SK-N-SH (cell line): ENCODE results near the gene GCFC2. TPM values are rescaled to one million over a fixed set of nuclear protein-coding genes. Genes with fewer than 3 reads are reported as not detected.

Experiments
- CTCF ChIA-PET: fragments of 300-600, 350-600 bp; formaldehyde crosslinking; extraction: SDS; loops from one replicate; lab custom pipeline; 2021; lab: Yijun Ruan, JAX
- POLR2A ChIA-PET: fragments of 350-600 bp; sonication (Branson Sonifier 250); formaldehyde crosslinking; extraction: SDS; loops from one replicate; lab custom pipeline; 2020; ENCODE audit warnings: antibody characterized with exemption, inconsistent platforms; lab: Yijun Ruan, JAX
- DNase-seq: peaks from one replicate; pipeline ENCODE4 v3.0.0; 2012
- H2AFZ ChIP-seq: fragments of 200-600 bp; sonication (generic); 2 replicates; pipeline ENCODE4 v1.8.1; 2016; ENCODE audit warnings: antibody characterized with exemption, mild to moderate bottlenecking, low read depth
- H3F3A ChIP-seq: fragments of 200-600 bp; sonication (generic); replicated peaks from 2 replicates; pipeline ENCODE3; 2016; ENCODE audit warnings: antibody characterized with exemption, mild to moderate bottlenecking; ENCODE audit not compliant: insufficient read depth
- H3K27ac ChIP-seq, 2 experiments: fragments of 200-500 bp in 1 of 2; fragments of 200-600 bp in 1 of 2; sonication (Bioruptor generic) in 1 of 2; sonication (generic), shearing (Covaris generic) in 1 of 2; 2 replicates each; pipeline versions ENCODE4 v1.5.1 to v1.6.1; 2014 to 2016; ENCODE audit warnings: low read depth in 2 of 2, inconsistent platforms in 1 of 2, low read length in 1 of 2, mild to moderate bottlenecking in 1 of 2, mixed read lengths in 1 of 2
- H3K27me3 ChIP-seq: fragments of 200-600 bp; sonication (generic), shearing (Covaris generic); 2 replicates; pipeline ENCODE4 v1.6.1; 2016; ENCODE audit warnings: mixed run types; ENCODE audit not compliant: insufficient read depth
- H3K36me3 ChIP-seq, 2 experiments: fragments of 200-500 bp in 1 of 2; fragments of 200-600 bp in 1 of 2; sonication (Bioruptor generic) in 1 of 2; sonication (generic) in 1 of 2; replicated peaks in 1 of 2; 2 replicates each; pipeline versions ENCODE3 to v1.5.1; 2014 to 2016; ENCODE audit warnings: low read length in 1 of 2, mild to moderate bottlenecking in 1 of 2; ENCODE audit not compliant: insufficient read depth in 2 of 2, control insufficient read depth in 1 of 2
- H3K4me1 ChIP-seq, 2 experiments: fragments of 200-500 bp in 1 of 2; fragments of 200-600 bp in 1 of 2; sonication (Bioruptor generic) in 1 of 2; sonication (generic), shearing (Covaris generic) in 1 of 2; 2 replicates each; pipeline versions ENCODE4 v1.5.1 to v1.6.1; 2014 to 2016; ENCODE audit warnings: low read depth in 1 of 2, low read length in 1 of 2, mixed run types in 1 of 2; ENCODE audit not compliant: insufficient read depth in 2 of 2, control insufficient read depth in 1 of 2
- H3K4me2 ChIP-seq: fragments of 200-600 bp; sonication (generic), shearing (Covaris generic); 2 replicates; pipeline ENCODE4 v1.6.1; 2017; ENCODE audit warnings: mixed run types
- H3K4me3 ChIP-seq, 2 experiments: fragments of 200-500 bp in 1 of 2; fragments of 200-600 bp in 1 of 2; sonication (Bioruptor generic) in 1 of 2; sonication (generic), shearing (Covaris generic) in 1 of 2; 2 replicates each; pipeline versions ENCODE4 v1.5.1 to v1.8.1; 2014 to 2016; ENCODE audit warnings: low read depth in 2 of 2, inconsistent platforms in 1 of 2, low read length in 1 of 2, mild to moderate bottlenecking in 1 of 2, mixed read lengths in 1 of 2, moderate library complexity in 1 of 2
- H3K79me2 ChIP-seq: fragments of 200-600 bp; sonication (generic); 2 replicates; pipeline ENCODE4 v1.8.1; 2017; ENCODE audit warnings: mild to moderate bottlenecking; ENCODE audit not compliant: insufficient read depth
- H3K9ac ChIP-seq: fragments of 200-600 bp; sonication (generic); 2 replicates; pipeline ENCODE4 v1.6.1; 2017; ENCODE audit warnings: mixed run types
- H3K9me2 ChIP-seq: fragments of 200-600 bp; sonication (generic); 2 replicates; pipeline ENCODE4 v1.6.1; 2017; ENCODE audit warnings: mixed run types
- H3K9me3 ChIP-seq: fragments of 200-600 bp; sonication (generic); 2 replicates; pipeline ENCODE4 v1.6.1; 2017; ENCODE audit warnings: mixed run types, mild to moderate bottlenecking, moderate library complexity
- H4K20me1 ChIP-seq: fragments of 200-600 bp; sonication (generic); 2 replicates; pipeline ENCODE4 v1.6.1; 2017; ENCODE audit warnings: mild to moderate bottlenecking, mixed run types; ENCODE audit not compliant: insufficient read depth
- EP300 ChIP-seq, 2 experiments: IDR thresholded peaks; 2 replicates each; pipeline versions ENCODE4 v1.4.0 to v1.6.1; 2012; ENCODE audit warnings: borderline replicate concordance in 1 of 2, low read depth in 1 of 2, low read length in 1 of 2
- FOSL2 ChIP-seq: IDR thresholded peaks from 2 replicates; pipeline ENCODE4 v1.4.0; 2012; ENCODE audit warnings: low read depth, mild to moderate bottlenecking, moderate library complexity, borderline replicate concordance
- JUND ChIP-seq: IDR thresholded peaks from 2 replicates; pipeline ENCODE4 v1.4.0; 2012
- MXI1 ChIP-seq: IDR thresholded peaks from 2 replicates; pipeline ENCODE4 v1.6.1; 2012; ENCODE audit warnings: mild to moderate bottlenecking, low read depth, low read length, improper control_type of control experiment
- NFIC ChIP-seq: IDR thresholded peaks from 2 replicates; pipeline ENCODE4 v1.4.0; 2012; ENCODE audit warnings: borderline replicate concordance
- NRF1 ChIP-seq: IDR thresholded peaks from 2 replicates; pipeline ENCODE4 v1.6.1; 2012; ENCODE audit warnings: low read depth, mild to moderate bottlenecking, low read length
- RXRA ChIP-seq: IDR thresholded peaks from 2 replicates; pipeline ENCODE4 v1.4.0; 2012; ENCODE audit warnings: low read depth, mild to moderate bottlenecking, borderline replicate concordance
- WGBS: methylation state at CpG from one replicate; pipeline ENCODE4 v1.1.6; 2017; ENCODE audit warnings: low lambda C conversion rate; 5-methylcytosine and 5-hydroxymethylcytosine counted together
- polyA plus RNA-seq, 3 experiments: library from polyadenylated mRNA; depleted of rRNA; stranded (reverse); fragments of >200 nt; gene quantifications; 2 replicates each; pipeline ENCODE4 v1.2.3, GENCODE V29; 2012
- TF ChIP-seq, protein P1 (sequence below): IDR thresholded peaks from 2 replicates; pipeline ENCODE4 v1.6.1; 2012; ENCODE audit warnings: mild to moderate bottlenecking, low read depth, low read length, moderate library complexity
- TF ChIP-seq, protein P2 (sequence below): fragments of 150-350 bp; IDR thresholded peaks from 2 replicates; pipeline ENCODE4 v1.6.1; 2017; ENCODE audit warnings: antibody characterized with exemption, low read length, low read depth, borderline replicate concordance
- TF ChIP-seq, protein P3 (sequence below): IDR thresholded peaks from 2 replicates; pipeline ENCODE4; 2012

The GCFC2 gene
- polyA plus RNA-seq, 1 of the 3 experiments (the other 2 are of a cell fraction): 7.7 TPM

DNA sequence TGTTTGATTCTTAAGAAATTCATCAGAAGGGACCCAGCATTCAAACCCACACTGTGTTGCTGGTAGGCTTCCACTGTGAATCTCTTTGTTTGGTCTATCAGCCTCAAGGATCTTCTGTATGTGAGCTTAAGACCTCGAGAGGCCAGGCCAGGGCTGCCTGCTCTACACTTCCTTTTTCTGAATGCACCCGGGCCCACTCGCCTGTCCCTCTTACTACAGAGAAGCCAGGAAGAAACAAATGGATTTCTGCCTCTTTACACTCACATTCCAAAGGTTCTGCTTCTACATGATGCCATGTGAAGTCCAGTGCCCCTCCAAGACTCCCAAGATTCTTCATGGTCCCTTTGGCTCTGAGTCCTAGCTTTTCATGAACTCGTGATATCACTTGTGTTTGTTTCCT, 89.5 kb downstream of the GCFC2 start (continued):
- TF ChIP-seq, protein P1, sequence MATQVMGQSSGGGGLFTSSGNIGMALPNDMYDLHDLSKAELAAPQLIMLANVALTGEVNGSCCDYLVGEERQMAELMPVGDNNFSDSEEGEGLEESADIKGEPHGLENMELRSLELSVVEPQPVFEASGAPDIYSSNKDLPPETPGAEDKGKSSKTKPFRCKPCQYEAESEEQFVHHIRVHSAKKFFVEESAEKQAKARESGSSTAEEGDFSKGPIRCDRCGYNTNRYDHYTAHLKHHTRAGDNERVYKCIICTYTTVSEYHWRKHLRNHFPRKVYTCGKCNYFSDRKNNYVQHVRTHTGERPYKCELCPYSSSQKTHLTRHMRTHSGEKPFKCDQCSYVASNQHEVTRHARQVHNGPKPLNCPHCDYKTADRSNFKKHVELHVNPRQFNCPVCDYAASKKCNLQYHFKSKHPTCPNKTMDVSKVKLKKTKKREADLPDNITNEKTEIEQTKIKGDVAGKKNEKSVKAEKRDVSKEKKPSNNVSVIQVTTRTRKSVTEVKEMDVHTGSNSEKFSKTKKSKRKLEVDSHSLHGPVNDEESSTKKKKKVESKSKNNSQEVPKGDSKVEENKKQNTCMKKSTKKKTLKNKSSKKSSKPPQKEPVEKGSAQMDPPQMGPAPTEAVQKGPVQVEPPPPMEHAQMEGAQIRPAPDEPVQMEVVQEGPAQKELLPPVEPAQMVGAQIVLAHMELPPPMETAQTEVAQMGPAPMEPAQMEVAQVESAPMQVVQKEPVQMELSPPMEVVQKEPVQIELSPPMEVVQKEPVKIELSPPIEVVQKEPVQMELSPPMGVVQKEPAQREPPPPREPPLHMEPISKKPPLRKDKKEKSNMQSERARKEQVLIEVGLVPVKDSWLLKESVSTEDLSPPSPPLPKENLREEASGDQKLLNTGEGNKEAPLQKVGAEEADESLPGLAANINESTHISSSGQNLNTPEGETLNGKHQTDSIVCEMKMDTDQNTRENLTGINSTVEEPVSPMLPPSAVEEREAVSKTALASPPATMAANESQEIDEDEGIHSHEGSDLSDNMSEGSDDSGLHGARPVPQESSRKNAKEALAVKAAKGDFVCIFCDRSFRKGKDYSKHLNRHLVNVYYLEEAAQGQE: no peak
- TF ChIP-seq FOSL2 (no peak), JUND (no peak), NRF1 (no peak)
- TF ChIP-seq, protein P2, sequence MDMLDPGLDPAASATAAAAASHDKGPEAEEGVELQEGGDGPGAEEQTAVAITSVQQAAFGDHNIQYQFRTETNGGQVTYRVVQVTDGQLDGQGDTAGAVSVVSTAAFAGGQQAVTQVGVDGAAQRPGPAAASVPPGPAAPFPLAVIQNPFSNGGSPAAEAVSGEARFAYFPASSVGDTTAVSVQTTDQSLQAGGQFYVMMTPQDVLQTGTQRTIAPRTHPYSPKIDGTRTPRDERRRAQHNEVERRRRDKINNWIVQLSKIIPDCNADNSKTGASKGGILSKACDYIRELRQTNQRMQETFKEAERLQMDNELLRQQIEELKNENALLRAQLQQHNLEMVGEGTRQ: no peak

DNA sequence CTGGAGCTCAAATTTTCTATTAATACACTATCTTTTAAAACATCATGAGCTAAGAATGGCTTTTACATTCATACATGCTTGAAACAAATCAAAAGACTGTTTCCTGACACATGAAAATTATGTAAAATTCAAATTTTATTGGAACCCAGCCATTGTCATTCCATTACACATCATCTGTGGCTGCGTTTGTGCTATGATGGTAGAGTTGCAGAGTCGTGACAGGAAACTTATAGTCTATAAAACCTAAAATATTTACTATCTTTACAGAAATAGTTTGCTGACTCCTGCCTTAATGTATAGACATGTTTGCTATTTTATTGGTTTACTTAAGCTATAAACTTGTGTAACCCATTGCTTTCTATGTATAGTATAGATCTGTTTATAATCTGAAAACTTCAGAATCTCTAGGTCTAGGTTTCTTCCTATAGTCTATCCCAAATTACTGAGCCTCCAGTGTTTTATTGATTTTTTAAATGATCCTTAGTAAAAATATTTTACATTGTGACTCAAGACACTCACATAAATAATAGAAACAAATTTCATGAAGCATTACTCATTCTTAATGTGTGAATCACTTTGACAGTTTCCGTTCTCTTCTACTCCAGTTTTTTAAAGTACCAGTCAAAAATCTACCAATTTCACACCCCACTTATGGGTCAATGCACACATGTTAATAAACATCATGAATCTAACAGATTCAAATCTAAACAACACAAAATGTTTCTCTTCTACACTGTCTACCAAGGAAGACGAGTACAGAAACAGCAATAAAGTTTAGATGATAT, 90.6 kb downstream of the GCFC2 start:
- H3K36me3 ChIP-seq: no peaks in the 10 kb centered on the region
- no peaks in the 10 kb centered on the region for H3K79me2 ChIP-seq
- H3K9me2 ChIP-seq: no peaks in the 10 kb centered on the region
- no peaks in the 10 kb centered on the region for H4K20me1 ChIP-seq
- ChIA-PET POLR2A (no interaction called here), CTCF (interaction anchor here (0.9 to 4.8 kb wide), 6 partner anchors 8 to 157 kb away, joined by 3 to 36 read pairs (median 10); no protein-coding TSS in a partner anchor)
- H3K4me3 ChIP-seq: no peak overlapping the region
- H3K27me3 ChIP-seq: no peaks in the 10 kb centered on the region
- no peak for DNase-seq
- no peaks in the 10 kb centered on the region for H3K9me3 ChIP-seq
- H3F3A ChIP-seq: peaks cover 9% of the 10 kb centered on the region
- TF ChIP-seq MXI1: no peak
- TF ChIP-seq, protein P3, sequence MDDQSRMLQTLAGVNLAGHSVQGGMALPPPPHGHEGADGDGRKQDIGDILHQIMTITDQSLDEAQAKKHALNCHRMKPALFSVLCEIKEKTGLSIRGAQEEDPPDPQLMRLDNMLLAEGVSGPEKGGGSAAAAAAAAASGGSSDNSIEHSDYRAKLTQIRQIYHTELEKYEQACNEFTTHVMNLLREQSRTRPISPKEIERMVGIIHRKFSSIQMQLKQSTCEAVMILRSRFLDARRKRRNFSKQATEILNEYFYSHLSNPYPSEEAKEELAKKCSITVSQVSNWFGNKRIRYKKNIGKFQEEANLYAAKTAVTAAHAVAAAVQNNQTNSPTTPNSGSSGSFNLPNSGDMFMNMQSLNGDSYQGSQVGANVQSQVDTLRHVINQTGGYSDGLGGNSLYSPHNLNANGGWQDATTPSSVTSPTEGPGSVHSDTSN: peak; percentile 56
- peak in 1 of 2 experiments; percentile 9; a peak in 1 of 4 replicates for TF ChIP-seq EP300 (IDR thresholded peaks at IDR 0.05; ENCODE audit: borderline replicate concordance in 1 of 2, low read depth in 1 of 2, low read length in 1 of 2)
- peak; percentile 65 for TF ChIP-seq JUND
- no peak for TF ChIP-seq NFIC
- peak; percentile 36; the same call in 1 of the 2 replicates for TF ChIP-seq FOSL2
- no peak for TF ChIP-seq RXRA
- H3K4me2 ChIP-seq: no peak overlapping the region
- 0 out of 2 replicates have a peak overlapping the region, but pooled peaks have one; percentile 23 for H2AFZ ChIP-seq
- no peak overlapping the region; the same call in 1 of the 2 replicates for H3K9ac ChIP-seq
- peak overlapping the region in 1 of 2 experiments; percentile 52; a peak in 2 of 4 replicates for H3K27ac ChIP-seq
- H3K4me1 ChIP-seq: no peaks in the 10 kb centered on the region; a peak in 1 of 4 replicates
- WGBS: 57% methylated on average over 4 of the region's 4 CpGs
